KMS-11 (cell line): Measurements from ENCODE around the gene CDCA4.

Source experiments
- H2AFZ ChIP-seq: fragments of 200-600 bp; sonication (generic); 2 replicates; pipeline ENCODE4 v1.6.1; 2016; ENCODE audit warnings: antibody characterized with exemption, mixed run types, low read depth
- H3K27ac ChIP-seq: fragments of 200-600 bp; sonication (generic); 2 replicates; pipeline ENCODE4 v1.6.1; 2016; ENCODE audit warnings: mild to moderate bottlenecking, mixed run types
- H3K27me3 ChIP-seq: fragments of 200-600 bp; sonication (generic); 2 replicates; pipeline ENCODE4 v1.6.1; 2017; ENCODE audit warnings: mild to moderate bottlenecking, low read depth, mixed run types, moderate library complexity; ENCODE audit not compliant: insufficient read depth
- H3K36me3 ChIP-seq: fragments of 200-600 bp; sonication (generic); 2 replicates; pipeline ENCODE4 v1.6.1; 2017; ENCODE audit warnings: mild to moderate bottlenecking, mixed run types; ENCODE audit not compliant: insufficient read depth
- H3K4me1 ChIP-seq: fragments of 200-600 bp; sonication (generic); 2 replicates; pipeline ENCODE4 v1.6.1; 2016; ENCODE audit warnings: mild to moderate bottlenecking, low read depth, mixed run types; ENCODE audit not compliant: poor library complexity, severe bottlenecking
- H3K4me2 ChIP-seq: fragments of 200-600 bp; sonication (generic); 2 replicates; pipeline ENCODE4 v1.7.0; 2016; ENCODE audit warnings: mild to moderate bottlenecking, mixed run types
- H3K4me3 ChIP-seq: fragments of 200-600 bp; sonication (generic); IDR thresholded peaks from 2 replicates; pipeline ENCODE4 v1.6.1; 2017; ENCODE audit warnings: low read depth, low read length, mixed read lengths; ENCODE audit not compliant: insufficient read depth
- H3K79me2 ChIP-seq: fragments of 200-600 bp; sonication (generic); 2 replicates; pipeline ENCODE4 v1.6.1; 2016; ENCODE audit warnings: low read depth, mixed run types; ENCODE audit not compliant: insufficient read depth
- H3K9ac ChIP-seq: fragments of 200-600 bp; sonication (generic); 2 replicates; pipeline ENCODE4 v1.6.1; 2016; ENCODE audit warnings: mild to moderate bottlenecking, mixed run types
- H4K20me1 ChIP-seq: fragments of 200-600 bp; sonication (generic); 2 replicates; pipeline ENCODE4 v1.6.1; 2016; ENCODE audit warnings: mild to moderate bottlenecking, mixed run types; ENCODE audit not compliant: insufficient read depth
- CTCF ChIP-seq: fragments of 200-600 bp; sonication (generic); conservative IDR thresholded peaks from 2 replicates; pipeline ENCODE4 v1.6.1; 2017; ENCODE audit warnings: low read depth, mild to moderate bottlenecking, antibody characterized with exemption, low read length, moderate library complexity, mixed read lengths

The CDCA4 gene

DNA sequence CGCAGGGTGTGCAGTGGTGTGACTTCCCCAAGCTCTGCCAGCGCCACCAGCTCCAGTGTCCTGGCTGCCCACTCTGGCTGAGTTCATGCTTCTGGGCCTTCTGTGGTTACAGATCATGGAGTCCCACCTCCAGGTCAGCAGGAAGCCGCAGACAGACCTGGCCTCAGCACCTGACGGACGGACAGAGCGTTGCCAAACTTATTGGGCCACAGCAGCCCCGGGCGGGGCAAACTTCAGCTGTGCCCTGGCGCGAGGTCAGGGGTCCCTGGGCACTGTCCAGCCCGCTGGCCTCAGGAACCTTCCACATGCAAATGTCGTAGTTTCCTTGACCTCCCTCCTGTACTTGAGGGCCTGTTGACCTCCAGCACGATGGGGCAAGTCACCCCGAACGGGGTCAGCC is 33.1 kb upstream of the CDCA4 start:
- H3K27ac ChIP-seq: no peak overlapping the region
- no peaks in the 10 kb centered on the region for H3K27me3 ChIP-seq
- no peaks in the 10 kb centered on the region for H3K36me3 ChIP-seq
- H4K20me1 ChIP-seq: no peaks in the 10 kb centered on the region
- H3K4me3 ChIP-seq: no peak overlapping the region
- TF ChIP-seq CTCF: no peak
- H3K4me2 ChIP-seq: no peak overlapping the region
- H3K79me2 ChIP-seq: no peaks in the 10 kb centered on the region
- H3K9ac ChIP-seq: no peak overlapping the region
- no peaks in the 10 kb centered on the region for H3K4me1 ChIP-seq
- no peak overlapping the region for H2AFZ ChIP-seq

DNA sequence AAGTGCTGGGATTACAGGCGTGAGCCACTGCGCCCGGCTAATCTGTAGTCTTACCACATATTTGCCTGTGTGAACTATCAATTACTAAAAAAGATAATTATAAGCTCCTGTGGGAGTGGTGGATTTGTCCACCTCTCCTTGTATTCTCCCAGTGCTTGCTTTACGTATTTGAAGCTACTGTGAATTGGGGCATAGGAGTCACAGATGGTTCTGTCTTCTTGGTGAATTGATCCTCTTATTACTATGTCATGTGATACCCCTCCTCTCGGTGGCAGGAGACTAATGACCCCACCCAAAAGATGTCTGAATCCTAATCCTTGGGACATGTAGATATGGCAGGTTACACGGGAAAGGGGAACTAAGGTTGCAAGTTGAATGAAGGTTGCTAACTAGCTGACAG is 32.5 kb upstream of the CDCA4 start:
- Histone ChIP-seq H3K4me1 (no peaks in the 10 kb centered on the region), H4K20me1 (no peaks in the 10 kb centered on the region), H3K4me2 (no peak overlapping the region), H3K9ac (no peak overlapping the region), H3K4me3 (no peak overlapping the region), H3K27me3 (no peaks in the 10 kb centered on the region), H2AFZ (no peak overlapping the region), H3K27ac (no peak overlapping the region), H3K36me3 (no peaks in the 10 kb centered on the region), H3K79me2 (no peaks in the 10 kb centered on the region)
- no peak for TF ChIP-seq CTCF

- Histone ChIP-seq H3K27ac (no peak overlapping the region), H3K4me1 (no peaks in the 10 kb centered on the region), H2AFZ (no peak overlapping the region), H3K79me2 (no peaks in the 10 kb centered on the region), H4K20me1 (no peaks in the 10 kb centered on the region), H3K27me3 (no peaks in the 10 kb centered on the region), H3K36me3 (no peaks in the 10 kb centered on the region), H3K4me2 (no peak overlapping the region), H3K4me3 (no peak overlapping the region), H3K9ac (no peak overlapping the region)
- no peak for TF ChIP-seq CTCF
Observed at GRCh38 chr14:105052110-105052458, 31.2 kb upstream of the CDCA4 start.

- Histone ChIP-seq H3K27me3 (no peaks in the 10 kb centered on the region), H3K36me3 (no peaks in the 10 kb centered on the region)
- TF ChIP-seq CTCF: no peak
Observed at GRCh38 chr14:105051182-105052109, 30.6 kb upstream of the CDCA4 start.

More at GRCh38 chr14:105051182-105052109, 30.6 kb upstream of the CDCA4 start:
- no peaks in the 10 kb centered on the region for H3K79me2 ChIP-seq
- no peak overlapping the region for H3K4me3 ChIP-seq
- H2AFZ ChIP-seq: no peak overlapping the region
- no peaks in the 10 kb centered on the region for H4K20me1 ChIP-seq
- no peak overlapping the region for H3K27ac ChIP-seq
- H3K9ac ChIP-seq: no peak overlapping the region
- no peak overlapping the region for H3K4me2 ChIP-seq
- H3K4me1 ChIP-seq: no peaks in the 10 kb centered on the region
